HG03159 (cell line): ENCODE data around the gene TPSG1.
"Not testable (repeated sequence)": the region's sequence is repeated elsewhere in the genome, so short reads cannot be mapped to it uniquely, and the experiment has no call there.

ENCODE experiments used
- ATAC-seq: cut with Tn5 transposase; IDR thresholded peaks from one replicate; pipeline ENCODE4 v1.9.1; 2021; ENCODE audit warnings: mild to moderate bottlenecking, moderate library complexity; ENCODE audit not compliant: unreplicated experiment

Gene TPSG1

GRCh38 chr16:1225051-1225451 lies at the start of gene TPSG1:
Gene TPSG1, minus strand, starts transcription at chr16:1225268. Its CDS starts 16 bp downstream, at chr16:1225252.
- ATAC-seq: no peak

DNA sequence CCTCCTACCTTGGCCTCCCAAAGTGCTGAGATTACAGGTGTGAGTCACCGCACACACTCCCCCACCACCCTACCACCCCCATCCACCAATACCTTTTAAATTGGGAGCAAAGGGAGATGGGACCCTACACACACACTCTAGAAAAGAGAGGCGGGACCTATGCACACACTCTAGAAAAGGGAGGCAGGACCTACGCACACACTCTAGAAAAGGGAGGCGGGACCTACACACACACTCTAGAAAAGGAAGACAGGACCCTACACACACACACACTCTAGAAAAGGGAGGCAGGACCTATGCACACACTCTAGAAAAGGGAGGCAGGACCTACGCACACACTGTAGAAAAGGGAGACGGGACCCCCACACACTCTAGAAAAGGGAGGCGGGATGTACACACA lies 49.7 kb upstream of the TPSG1 start:
- no peak for ATAC-seq

DNA sequence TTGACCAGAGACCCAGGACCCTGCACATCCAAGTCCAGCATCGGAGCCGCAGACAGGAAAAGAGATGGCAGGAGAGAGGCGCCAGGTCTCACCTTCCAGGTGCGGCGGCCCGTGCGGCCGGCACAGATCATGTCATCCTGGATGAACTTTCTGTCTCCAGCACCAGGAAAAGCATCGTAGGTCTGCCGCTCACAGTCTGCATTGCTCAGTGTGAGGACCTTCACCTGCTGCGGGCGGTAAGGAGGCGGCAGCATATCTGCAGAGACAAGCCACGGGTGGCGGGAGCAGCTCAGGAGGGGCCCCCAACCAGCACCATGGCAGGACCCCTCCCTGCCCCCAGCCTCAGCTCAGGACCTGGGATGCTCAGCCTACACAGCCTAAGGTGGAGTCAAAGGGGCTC lies 48.7 kb upstream of the TPSG1 start:
- ATAC-seq: no peak

GRCh38 chr16:1272453-1273198 lies 47.6 kb upstream of the TPSG1 start:
- no peak for ATAC-seq

GRCh38 chr16:1271724-1272413 lies 46.8 kb upstream of the TPSG1 start:
- not testable (repeated sequence) for ATAC-seq

DNA sequence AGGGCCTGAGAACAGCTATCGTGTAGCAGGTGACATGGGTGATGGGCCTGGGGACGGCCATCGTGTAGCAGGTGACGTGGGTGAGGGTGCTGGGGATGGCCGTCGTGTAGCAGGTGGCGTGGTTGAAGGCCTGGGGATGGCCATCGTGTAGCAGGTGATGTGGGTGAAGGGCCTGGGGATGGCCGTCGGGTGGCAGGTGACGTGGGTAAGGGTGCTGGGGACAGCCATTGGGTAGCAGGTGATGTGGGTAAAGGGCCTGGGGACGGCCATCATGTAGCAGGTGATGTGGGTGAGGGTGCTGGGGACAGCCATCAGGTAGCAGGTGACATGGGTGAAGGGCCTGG lies 46.3 kb upstream of the TPSG1 start:
- no peak for ATAC-seq

GRCh38 chr16:1269418-1269817 lies 44.4 kb upstream of the TPSG1 start:
- ATAC-seq: not testable (repeated sequence)

DNA sequence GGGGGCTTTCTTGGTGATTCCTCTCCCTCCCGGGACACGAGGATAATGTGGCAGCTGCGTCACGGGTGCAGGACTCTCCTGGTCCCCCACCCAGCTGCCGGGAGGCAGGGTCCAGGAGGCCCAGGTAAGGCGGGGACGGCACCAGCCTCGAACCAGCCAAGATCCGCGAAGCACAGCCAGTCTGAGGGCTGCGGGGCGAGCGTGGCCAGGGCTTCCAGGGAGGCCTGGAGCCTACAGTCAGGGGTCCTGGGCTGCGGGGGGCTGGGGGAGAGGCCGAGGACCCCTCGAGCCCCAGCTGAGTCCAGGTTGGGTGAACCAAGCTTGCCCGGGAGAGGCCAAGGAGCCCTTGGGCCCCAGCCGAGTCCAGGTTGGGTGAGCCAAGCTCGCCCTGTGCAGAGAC lies 40.8 kb upstream of the TPSG1 start:
- ATAC-seq: no peak

DNA sequence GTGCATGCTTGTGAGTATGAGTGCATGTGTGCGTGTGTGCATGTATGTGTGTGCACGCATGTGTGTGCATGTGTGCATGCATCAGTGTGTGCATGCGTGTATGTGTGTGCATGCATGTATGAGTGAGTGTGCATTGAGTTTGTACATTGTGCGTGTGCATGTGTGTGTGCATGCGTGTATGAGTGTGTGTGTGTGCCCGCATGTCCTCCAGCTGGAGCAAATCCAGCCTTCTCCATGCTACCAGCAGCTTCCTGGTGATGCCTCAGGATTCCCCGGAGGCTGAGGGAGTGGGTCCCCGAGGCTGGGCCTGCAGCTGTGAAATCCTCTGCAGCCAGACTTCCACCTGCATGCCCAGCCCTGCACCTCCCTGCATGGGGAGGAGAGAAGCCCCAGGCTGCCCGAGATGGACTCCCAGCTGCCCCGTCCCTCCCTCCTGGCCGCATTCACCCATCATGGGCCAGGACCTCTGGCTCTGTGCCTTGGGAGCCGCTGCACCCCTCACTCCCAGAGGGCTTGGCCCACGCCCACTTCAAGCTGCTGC lies 40.1 kb upstream of the TPSG1 start:
- no peak for ATAC-seq

- ATAC-seq: no peak
Observed at GRCh38 chr16:1264345-1265089, 39.4 kb upstream of the TPSG1 start.

GRCh38 chr16:1263591-1264344 lies 38.7 kb upstream of the TPSG1 start:
- no peak for ATAC-seq

- ATAC-seq: no peak
Observed at GRCh38 chr16:1262846-1263221, 37.8 kb upstream of the TPSG1 start.

GRCh38 chr16:1262210-1262845 lies 37.3 kb upstream of the TPSG1 start:
- ATAC-seq: no peak

DNA sequence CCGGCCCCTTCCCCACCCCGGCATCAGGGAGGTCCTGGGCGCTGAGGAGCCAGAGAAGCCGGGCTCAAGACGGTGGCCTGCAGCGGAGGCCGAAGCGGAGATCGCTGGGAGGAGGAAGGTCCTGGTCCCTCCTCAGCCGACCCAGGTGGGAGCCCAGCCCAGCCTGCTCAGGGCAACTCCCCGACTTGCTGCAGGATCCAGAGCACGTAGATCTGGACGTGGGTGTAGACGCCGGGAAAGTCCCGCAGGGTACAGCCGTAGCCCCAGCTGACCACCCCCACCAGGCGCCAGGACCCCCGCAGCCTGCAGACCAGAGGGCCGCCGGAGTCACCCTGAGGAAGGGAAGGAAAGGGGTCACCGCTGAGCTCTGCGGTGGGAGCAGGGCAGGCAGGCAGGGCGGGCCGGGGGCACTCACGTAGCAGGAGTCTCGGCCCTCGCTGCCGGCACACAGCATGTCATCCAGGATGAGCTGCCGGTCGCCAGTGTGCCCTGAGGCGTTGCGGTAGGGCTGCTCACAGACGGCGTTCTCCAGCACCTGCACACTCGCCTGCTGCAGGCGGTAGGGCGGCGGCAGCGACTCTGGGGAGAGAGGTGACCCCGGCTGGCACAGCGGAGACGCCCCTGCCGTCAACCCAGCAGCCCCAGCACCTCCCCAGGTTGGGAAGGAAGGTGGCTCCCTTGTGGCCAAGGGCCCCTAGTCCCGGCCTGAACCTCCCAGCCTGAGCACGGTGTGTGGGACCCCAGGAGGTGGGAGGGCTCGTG lies 36.2 kb upstream of the TPSG1 start:
- ATAC-seq: no peak

- no peak for ATAC-seq
Observed at GRCh38 chr16:1260101-1260680, 35.1 kb upstream of the TPSG1 start.

DNA sequence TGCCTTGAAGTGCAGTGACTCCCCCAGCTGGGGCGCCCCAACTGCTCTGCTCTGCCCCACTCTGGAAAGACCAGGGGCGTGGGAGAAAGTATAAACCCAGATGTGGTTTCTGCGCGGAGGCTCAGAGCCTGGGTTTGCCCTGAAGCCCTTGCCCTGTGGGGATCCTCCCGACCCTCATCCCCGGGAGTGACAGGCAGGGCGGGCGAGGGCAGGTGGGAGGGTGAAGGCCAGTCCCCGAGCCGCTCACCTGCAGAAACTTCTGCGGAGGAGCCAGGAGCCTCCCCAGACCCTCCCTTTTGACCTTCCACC lies 34.6 kb upstream of the TPSG1 start:
- ATAC-seq: no peak

GRCh38 chr16:1258906-1259759 lies 34.1 kb upstream of the TPSG1 start:
- no peak for ATAC-seq

- no peak for ATAC-seq
Observed at GRCh38 chr16:1258225-1258600, 33.1 kb upstream of the TPSG1 start.
